ENCODE measurements around the gene SH3GL3.

SH3GL3 gene

DNA sequence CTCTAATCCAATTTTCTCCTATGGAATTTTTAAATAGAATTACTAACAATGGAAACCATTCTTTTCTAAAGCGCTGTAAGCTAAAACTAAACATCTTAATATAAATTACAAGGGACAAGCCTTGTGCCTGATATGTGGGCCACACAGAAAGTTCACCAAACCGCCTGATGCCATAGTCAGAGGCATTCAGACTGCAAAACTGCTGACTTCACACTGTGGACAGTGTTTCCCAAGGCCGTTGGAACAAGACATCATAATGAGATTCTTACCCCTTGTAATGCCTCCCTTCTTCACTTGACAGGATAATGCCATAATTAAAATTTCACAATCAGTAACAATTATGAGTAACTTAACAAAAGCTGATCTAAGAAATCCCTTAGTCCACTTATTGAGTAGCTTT, 14.9 kb downstream of the SH3GL3 start:
- DNase-seq (ENCODE audit: low read depth in 3 of 3) = no peak

DNA sequence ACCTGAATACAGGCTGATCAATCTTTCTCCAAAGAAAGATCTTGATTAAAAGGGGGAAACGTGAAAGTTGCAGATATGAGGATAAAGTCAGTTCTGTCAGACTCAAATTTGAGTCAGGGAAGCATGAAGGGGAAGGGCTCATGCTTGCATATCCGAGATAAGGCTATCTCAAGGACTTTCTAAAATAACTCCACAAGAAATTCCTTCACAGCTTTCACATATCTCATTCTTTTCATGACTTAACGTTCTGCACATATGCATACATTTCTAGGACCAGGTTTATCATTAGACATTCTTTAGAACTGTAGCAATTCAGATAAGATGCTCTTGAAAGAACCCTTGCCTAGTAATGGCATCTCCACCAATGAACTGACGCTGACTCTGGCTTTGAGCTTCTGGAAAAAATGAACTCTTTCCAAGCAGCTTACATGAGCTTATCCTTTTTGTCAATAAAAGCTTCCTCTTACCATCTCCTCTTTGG, 15.9 kb downstream of the SH3GL3 start:
- no peak for DNase-seq (ENCODE audit: low read depth in 3 of 3)

DNA sequence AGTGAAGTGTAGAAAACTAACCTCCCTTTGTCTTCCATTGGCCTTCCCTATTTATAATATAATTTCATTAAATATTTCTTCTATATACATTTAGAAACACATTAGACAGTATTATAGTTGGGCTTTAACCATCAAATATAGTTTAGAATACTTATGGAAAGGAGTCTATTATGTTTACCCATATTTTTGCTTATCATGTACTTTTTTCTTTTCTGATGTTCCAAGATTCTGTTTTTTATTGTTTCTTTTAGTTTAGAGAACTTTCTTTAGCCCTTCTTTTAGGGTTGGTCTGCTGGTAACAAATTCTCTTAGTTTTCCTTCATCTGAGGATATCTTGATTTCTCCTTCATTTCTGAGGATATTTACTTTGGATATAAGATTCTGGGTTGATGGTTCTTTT, 23.7 kb downstream of the SH3GL3 start:
- DNase-seq (ENCODE audit: low read depth in 3 of 3) = no peak

DNA sequence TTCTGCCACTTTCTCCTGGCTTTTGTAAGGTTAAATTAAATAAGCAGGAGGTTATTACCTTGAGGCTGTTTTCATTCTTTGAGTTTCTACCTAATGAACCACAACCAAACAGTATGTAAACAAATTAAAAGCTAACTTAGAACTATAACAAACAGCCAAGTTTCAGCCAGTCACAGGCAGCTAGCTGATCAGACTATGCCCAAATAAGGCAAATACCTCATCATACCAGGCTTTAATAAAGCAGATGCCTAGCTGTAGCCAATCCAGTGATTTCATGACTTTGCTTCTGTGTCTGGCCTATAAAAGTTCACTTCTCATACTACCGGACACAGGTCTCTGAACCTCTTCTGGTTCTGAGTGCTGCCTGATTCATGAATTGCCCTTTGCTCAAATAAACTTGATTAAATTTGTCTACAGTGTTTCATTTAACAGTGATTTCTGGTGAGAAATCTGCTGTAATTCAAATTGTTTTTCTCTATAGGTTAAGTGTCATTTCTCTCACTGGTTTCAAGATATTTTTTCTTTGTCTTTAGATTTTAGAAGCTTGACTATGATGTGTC, 24.2 kb downstream of the SH3GL3 start:
- no peak for DNase-seq (ENCODE audit: low read depth in 3 of 3)

DNA sequence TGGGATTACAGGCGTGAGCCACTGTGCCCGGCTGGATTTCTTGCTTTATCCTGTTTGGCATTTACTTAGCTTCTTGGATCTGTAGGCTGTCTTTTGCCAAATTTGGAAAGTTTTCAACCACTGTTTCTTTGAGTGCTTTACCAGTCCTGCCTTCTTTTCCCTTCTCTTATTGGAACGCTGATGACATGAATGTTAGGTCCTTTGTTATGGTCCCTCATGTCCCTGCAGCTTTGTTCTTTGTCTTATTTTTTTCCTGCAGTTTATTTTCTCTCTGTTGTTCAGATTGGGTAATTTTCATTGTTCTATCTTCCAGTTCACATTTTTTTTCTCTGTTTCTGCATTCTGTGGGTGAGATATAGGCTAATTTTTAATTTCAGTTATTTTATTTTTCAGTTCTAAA, 25.0 kb downstream of the SH3GL3 start:
- no peak for DNase-seq (ENCODE audit: low read depth in 3 of 3)

DNA sequence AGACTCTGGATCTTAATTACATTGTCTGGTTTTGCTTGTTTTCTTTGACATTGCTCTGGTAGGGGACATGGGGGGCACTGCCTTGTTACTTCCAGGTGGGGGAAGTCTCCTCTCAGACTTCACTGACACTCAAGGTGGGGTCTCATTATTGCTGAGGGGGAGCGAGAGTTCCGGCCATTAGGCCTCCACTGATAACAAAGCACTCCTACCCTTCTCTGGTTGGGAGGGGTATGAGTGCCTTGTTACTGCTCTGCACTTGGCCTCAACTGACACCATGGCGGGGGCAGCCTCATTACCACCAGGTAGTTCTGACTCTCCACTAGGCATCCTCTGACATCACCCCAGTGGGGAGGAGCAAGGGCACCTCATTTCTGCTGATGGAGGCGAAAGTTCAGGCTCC, 25.7 kb downstream of the SH3GL3 start:
- DNase-seq (ENCODE audit: low read depth in 3 of 3) = no peak

DNA sequence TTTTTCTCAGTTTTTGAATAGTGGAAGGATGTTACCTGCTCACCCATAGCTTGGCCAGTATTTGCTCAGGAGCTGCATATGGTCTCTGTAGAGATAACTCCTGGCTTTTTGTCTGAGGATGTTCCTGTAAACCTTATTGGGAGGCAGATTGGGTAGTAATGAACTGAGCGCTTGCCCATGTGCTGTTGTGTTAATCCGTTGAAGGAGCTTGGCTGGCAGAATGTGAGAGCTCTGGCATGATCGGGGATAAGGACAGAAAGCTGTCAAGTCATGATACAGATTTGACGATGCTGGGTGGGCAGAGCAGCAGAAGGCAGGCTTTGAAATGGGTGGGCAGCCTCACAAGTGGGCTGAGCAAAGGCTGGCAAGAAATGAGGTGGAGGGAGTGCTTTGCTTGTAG, 27.4 kb downstream of the SH3GL3 start:
- DNase-seq (ENCODE audit: low read depth in 3 of 3) = no peak

DNA sequence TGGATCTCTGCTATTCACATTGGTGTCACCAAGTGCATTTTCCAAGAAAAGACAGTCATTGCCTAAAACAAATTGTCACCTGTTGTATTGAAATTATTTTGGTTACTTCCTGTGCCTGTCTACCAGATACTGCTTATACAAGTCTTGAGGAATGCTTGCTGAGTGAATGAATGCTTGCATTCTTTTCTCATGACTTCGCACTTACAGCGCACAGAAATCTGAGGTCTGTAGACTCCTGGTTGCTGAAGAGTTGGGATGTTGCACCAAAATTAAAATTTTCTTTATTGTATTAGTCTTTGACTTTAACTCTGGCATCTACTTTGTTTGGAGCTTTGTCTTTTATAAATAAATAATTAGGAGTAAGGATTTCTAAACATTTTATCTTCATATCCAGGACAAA, 28.4 kb downstream of the SH3GL3 start:
- no peak for DNase-seq (ENCODE audit: low read depth in 3 of 3)

DNA sequence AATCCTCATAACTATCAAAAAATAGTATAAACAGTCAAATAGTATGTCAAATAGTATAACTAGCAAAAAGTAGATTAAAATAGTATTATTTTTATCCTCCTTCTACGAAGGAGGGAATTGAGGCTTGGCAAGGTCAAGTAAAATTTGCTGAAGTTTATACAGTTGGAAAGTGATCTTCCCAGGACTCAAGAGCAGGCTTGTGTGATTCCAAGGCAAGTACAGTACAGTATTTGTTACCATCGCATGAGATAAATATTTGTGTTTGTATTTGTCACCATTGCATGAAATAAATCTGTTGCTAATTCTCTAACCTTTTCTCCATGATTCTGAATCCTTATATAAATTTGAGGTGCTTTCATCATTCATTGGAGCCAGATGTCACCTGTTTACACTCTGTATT, 28.9 kb downstream of the SH3GL3 start:
- no peak for DNase-seq (ENCODE audit: low read depth in 3 of 3)

DNA sequence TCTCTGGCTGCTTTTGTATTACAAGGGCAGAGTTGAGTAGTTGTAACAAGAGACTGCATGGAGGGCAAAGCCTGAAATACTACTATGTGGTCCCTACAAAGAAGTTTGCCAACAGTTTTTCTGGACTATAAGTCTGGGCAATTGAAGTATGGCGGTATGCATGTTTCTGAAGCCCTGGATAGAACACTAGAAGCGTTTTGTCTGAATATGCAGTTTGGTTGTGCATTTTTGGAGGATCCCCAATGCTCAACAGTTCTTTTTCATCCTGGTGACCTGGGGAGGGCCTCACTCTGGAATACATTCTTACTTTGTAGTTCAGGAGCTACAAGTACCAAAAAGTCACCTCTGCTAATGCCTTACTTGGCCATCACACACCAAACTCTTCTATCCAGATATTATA, 29.6 kb downstream of the SH3GL3 start:
- no peak for DNase-seq (ENCODE audit: low read depth in 3 of 3)

DNA sequence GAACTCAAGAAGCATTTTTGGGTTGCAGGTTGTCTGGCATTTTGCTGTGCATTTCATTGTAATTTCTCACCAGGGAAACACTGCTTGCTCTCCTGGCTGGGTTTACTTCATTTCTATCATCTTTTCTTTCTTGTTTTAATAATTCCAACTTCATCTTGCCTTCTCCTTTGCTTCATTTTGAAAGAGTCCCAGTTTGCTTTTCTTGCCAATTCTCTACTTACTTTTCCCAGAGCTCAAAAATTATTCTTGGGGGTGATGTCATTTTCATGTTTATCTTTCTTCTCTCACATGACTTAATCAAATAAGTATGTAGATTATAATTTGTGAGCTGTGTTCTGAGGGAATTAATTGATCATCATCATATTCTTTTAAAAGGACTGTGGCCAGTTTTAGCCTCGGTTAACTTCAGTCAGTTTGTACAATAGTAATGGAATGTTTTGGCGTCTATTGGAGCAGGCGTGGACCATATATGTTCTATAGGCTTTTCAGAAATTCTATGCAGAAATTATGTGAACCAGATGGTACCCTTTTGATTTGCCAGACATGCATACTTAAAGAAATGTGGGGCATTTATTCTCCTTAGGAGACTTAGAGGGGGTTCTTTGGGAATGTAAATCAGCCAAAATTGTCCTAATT, 30.1 kb downstream of the SH3GL3 start:
- no peak for DNase-seq (ENCODE audit: low read depth in 3 of 3)

DNA sequence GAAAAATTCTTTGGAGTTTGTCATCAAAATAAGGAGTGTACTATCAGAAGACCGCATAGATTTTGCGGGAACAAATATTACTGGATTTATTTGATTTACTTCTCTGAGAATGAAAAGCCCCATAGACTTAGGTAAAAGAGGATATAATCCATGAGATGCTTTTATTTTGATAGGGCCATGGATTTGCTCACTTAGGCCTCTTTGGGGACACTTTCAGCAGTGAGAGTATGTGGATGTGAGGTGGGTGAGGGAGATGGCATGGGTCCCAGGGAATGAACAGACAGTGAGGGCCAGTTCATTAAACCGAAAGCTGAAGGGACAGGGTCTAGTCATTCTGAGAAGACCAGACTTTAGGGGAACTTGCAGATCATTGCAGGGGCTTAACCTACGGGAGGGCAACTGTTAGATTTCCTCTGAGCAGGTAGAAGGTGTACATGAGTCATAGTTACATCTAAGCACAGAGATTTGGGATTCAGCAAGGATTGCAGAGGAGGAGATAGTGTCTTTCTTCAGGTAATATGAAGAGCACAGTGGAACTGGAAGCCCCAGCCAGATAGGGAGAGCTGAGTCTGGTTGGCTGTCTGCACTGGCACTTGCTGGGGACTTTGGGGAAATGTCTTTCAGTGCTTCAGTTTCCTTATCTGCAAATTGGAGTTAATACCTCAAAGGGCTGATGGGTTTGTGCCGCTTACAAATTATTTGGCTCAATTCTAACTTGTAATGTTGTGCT, 30.8 kb downstream of the SH3GL3 start:
- DNase-seq (ENCODE audit: low read depth in 3 of 3) = no peak

DNA sequence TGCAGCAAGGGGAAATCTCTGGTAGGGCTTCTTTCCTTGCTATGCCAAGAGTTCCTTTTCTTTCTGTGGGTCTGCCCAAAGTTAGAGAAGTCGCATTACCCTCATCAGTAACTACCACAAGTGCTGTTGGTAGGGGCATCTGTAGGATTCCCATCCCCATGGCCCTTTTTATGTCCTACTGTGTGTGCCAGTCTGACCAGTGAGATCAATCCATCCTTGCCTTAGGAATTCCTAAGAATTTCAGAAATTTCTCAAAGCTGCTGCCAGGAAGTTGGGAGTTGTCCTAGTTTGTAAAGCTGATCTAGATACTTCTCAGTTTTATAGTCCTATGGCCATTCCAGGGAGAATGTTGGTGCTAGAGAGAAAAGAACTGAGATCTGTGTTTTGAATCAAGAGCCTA, 36.5 kb downstream of the SH3GL3 start:
- DNase-seq (ENCODE audit: low read depth in 3 of 3) = no peak

DNA sequence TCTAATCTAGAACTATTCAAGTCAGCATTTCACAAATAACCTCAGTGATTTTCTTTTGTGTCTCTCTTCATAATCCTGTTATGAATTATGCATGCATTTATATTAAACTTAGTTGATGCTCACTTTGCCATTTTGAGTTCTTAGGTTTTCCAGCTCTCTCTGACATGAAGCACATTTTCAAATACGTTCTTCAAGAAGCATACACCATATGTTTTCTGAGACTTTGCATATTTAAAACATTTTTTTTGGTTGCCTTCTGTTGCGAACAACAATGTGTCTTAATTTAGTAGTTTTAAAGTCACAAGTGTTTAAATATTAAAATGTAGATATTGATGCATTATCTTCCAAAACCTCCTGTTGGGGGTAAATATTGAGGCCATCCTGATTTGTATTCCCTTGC, 37.5 kb downstream of the SH3GL3 start:
- DNase-seq (ENCODE audit: low read depth in 3 of 3) = no peak

DNA sequence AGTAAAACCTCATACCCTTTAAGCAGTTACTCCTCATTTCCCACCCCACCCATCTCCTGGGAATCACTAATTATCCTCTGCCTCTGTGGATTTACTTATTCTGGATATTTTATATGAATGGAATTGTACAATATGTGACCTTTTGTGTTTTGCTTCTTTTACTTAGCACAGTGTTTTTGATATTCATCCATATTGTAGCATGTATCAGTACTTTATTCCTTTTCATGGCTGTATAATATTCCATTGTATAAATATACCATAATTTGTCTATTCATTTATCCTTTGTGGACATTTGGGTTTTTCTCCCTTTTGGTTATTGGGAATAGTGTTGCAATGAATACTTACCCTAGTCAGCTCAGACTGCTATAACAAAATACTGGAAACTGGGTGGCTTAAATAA, 39.2 kb downstream of the SH3GL3 start:
- no peak for DNase-seq (ENCODE audit: low read depth in 3 of 3)

DNA sequence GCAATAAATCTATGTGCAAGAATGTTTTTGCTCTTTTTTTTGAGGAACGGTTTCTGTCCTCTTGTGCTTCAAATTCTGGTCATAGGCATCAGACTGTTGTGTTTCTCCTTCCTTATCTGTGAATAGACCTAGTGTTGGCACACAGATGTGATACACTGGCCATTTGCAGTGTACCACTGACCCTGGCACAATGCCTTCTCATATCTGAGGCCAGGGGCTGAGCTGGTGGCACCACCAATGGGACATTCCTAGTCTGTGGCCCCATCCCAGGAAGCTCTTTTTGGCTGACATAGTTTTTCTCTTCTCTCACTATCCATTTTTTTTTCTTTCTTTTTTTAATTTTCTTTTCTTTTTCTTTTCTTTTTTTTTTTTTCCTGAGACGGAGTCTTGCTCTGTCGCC, 40.4 kb downstream of the SH3GL3 start:
- DNase-seq (ENCODE audit: low read depth in 3 of 3) = no peak

DNA sequence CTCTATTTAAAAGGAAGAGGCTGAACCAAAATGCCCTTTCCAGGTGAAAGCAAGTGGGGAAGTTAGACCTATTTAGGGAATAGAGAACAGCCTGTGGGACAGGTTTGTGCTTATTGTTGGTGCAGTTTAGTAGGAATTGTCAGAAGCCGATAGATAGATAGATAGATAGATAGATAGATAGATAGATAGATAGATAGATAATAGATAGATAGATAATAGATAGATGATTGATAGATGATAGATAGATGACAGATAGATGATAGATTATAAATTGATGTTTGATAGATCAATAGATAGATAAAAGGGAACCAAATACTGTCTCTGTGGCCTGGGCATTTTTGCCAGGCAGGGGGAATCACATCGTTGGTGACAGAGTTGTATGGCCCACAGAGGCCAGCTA, 42.5 kb downstream of the SH3GL3 start:
- no peak for DNase-seq (ENCODE audit: low read depth in 3 of 3)

DNA sequence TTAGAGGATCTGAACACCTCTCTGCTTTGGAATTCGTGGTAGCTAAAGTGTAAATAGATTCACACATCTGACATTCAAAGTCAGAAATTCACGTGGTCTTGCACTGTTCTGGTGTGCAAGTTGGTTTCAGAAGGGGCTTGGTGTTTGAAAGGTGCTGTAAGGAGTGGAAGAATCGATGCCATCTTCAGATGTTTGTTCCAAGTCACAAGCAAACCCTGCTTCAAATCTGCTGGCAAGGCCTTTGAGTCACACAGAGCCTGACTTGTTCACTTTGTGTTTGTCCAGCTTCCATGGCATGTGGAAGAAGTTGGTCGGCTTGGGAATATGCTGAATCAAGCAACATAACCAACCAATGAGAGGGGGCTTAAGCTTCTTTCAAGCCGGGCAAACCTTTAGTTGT, 44.3 kb downstream of the SH3GL3 start:
- DNase-seq (ENCODE audit: low read depth in 3 of 3) = no peak

DNA sequence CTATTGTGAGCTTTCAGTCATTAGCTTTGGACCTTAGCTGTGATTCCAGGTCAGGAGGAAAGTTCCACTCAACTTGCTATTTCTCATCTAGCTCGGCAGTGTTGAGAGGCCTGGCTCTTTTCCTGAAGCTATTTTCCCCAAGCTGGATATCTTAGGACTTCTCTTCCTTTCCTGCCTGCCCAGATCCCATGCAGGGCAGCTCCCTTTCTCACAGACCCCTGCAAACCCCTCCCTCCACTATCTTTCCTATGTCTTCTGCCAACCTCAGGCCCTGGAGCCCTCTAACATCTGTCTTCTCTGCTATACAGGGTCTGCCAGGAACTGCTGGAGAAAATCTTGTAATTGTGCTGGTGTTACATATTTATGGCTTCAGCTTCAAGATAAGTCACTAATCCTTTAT, 49.6 kb downstream of the SH3GL3 start:
- DNase-seq (ENCODE audit: low read depth in 3 of 3) = no peak

DNA sequence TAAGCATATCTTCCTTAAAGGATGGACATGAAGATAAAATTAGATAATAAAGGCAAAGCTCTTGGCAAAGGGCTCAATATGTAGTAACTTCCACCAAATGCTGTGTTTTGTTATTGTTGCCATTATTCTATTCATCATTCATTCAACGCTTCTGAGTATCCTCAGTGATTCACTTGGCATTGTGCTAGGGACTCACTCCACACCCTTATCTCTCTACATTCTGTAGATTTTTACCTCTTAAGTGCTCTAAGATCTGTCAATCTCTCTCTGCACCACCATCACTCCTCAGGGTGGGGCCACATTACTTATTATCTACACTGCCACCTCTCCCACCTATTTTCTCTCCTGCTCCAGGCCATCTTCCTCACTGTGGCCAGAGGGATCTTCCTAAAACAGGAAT, 51.2 kb downstream of the SH3GL3 start:
- DNase-seq (ENCODE audit: low read depth in 3 of 3) = no peak

DNA sequence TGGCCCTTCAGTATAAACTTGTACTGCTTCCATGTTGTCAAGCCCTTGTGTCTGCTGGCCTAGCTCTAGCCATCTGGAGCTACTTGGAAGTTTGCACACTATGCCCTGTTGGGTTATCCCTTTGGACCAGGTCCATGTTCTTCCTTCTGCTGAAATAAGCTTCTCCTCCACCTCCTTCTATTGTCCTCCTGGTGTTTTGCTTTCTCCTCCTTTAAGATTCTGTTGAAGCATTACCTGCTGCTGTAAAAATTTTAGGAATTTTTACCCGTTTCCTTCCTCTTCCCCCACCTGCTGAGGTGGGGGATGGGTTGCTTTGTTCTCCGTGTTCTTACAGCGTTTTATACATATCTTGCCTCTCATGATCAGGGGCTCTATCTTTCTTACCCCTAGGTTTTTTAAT, 51.7 kb downstream of the SH3GL3 start:
- DNase-seq (ENCODE audit: low read depth in 3 of 3) = no peak

DNA sequence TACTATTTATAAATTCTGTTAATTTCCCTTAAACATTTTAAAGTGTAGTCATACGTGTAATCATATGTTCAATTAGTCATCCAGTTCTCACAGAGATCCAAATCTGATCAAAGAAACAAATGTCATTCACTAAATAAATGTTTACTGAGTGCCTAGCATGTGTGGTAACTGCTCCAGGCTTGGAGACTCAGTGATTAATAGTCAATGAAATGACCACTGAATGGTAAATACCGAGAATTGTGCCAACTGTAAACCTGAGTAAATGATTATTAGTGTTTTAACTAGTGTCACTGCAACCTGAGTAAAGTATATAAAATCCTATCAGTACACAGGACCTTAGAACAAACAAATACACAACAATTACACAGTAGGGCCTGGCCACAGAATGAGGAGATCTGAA, 52.3 kb downstream of the SH3GL3 start:
- DNase-seq (ENCODE audit: low read depth in 3 of 3) = no peak

DNA sequence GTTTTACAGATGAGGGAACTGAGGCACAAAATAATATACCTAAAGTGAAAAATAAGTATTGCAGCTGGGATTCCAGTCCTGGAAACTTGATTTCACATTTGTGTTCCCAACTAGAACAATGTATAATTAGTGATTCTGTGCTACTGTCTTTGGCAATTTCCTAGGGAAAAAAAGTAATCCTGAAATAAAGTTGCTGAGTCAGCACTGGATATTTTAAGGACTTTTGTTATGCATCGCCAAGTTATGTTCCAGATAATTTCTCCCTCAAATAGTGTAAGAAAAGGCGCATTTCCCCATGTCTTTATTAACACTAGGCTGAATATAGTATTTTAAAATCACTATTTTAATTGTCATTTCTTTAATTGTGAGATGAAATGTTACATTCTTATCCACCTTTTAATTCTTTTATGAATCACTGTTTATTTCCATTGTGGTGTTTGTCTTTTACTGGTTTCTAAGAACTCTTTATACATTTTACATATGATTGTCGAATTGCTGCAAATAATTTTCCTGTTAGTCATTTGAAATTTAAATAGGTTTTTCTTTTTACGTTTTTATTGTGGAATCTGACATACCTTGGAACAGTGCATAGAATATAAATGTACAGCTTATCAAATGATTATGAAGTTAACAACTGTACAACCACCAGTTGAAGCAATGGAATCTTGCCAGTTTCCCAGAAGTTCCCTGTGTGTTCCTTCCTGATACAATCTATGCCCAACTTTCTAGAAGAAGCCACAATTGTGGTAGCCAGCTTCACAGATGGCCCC, 56.6 kb downstream of the SH3GL3 start:
- DNase-seq (ENCODE audit: low read depth in 3 of 3) = no peak
